Measurements from ENCODE around the gene LEMD2. TPM values are rescaled to one million over a fixed set of nuclear protein-coding genes. Genes with fewer than 3 reads are reported as not detected.

The LEMD2 gene
- total and polyA plus RNA-seq, 2 donors (not counting 3 experiments of a cell fraction or from before 2014, with no cell fraction given): 61.1 to 81.8 TPM

GRCh38 chr6:33727932-33728331 lies 61.0 kb downstream of the LEMD2 start:
- FAIRE-seq (no peak), DNase-seq (ENCODE audit: low read depth, low spot score) (no peak)
- H3K27me3 ChIP-seq (ENCODE audit: control insufficient read depth in 2 of 2, insufficient read depth in 2 of 2, low read length in 2 of 2): peaks cover 7 to 10% of the 10 kb centered on the region in 2 experiments
- TF ChIP-seq EZH2 (IDR thresholded peaks at IDR 0.05; ENCODE audit: borderline replicate concordance, low read depth, low read length, severe bottlenecking) (no peak), MYC (IDR thresholded peaks at IDR 0.05; ENCODE audit: low read depth, low read length) (no peak), MAX (IDR thresholded peaks at IDR 0.05; ENCODE audit: insufficient read depth, insufficient read length) (no peak), POLR2A (IDR thresholded peaks at IDR 0.05; ENCODE audit: low read depth, low read length) (no peak), POLR2AphosphoS5 (IDR thresholded peaks at IDR 0.05; ENCODE audit: insufficient read depth, low read depth, low read length) (no peak), CTCF (IDR thresholded peaks at IDR 0.05; ENCODE audit: extremely low read depth in 1 of 2, insufficient read depth in 1 of 2, low read depth in 1 of 2, low read length in 2 of 2) (no peak), FOS (IDR thresholded peaks at IDR 0.05; ENCODE audit: borderline replicate concordance, insufficient read depth, low read length) (no peak), JUN (IDR thresholded peaks at IDR 0.05; ENCODE audit: borderline replicate concordance, insufficient read depth, insufficient read length, low read depth) (no peak), GATA2 (IDR thresholded peaks at IDR 0.05; ENCODE audit: insufficient read depth, insufficient read length, low read depth, low read length) (no peak)
- H3K4me3 ChIP-seq (replicated peaks in 1 of 3; ENCODE audit: insufficient read depth in 1 of 3, low read depth in 1 of 3, low read length in 3 of 3): no peak overlapping the region
- no peaks in the 10 kb centered on the region for H3K36me3 ChIP-seq (ENCODE audit: control insufficient read depth in 2 of 2, extremely low read depth in 1 of 2, insufficient read depth in 2 of 2, low read length in 2 of 2)
- H3K79me2 ChIP-seq (ENCODE audit: control insufficient read depth, insufficient read depth, low read length): no peaks in the 10 kb centered on the region
- H2AFZ ChIP-seq (ENCODE audit: low read depth, low read length): no peak overlapping the region
- ChIA-PET POLR2A (no interaction called here), CTCF (interaction anchor here (1.0 kb wide), 1 partner anchor 17 kb away, joined by 3 read pairs; the partner anchor contains the start of gene UQCC2)
- BruUV-seq (replicated peaks): no TSS peak
- no peak overlapping the region for H3K9ac ChIP-seq (replicated peaks; ENCODE audit: extremely low read depth, insufficient read depth, low read length)
- dilution Hi-C loops (cut with MboI; ENCODE audit: extremely low pct_ligation_motif_present, low sequenced_read_pairs) (no loop called here), intact Hi-C loops (cut with micrococcal nuclease) (no loop called here)
- no peak overlapping the region for H3K4me2 ChIP-seq (ENCODE audit: insufficient read depth, low read length)
- H3K9me1 ChIP-seq (replicated peaks; ENCODE audit: control insufficient read depth, extremely low read depth, insufficient read depth, low read length): no peaks in the 10 kb centered on the region
- H3K4me1 ChIP-seq (ENCODE audit: control insufficient read depth, extremely low read depth, insufficient read depth, low read length): no peaks in the 10 kb centered on the region
- H4K20me1 ChIP-seq (replicated peaks; ENCODE audit: control insufficient read depth, extremely low read depth, insufficient read depth, low read length): no peaks in the 10 kb centered on the region
- no peak overlapping the region for H3K27ac ChIP-seq (ENCODE audit: insufficient read depth, low read depth, low read length)
- H3K9me3 ChIP-seq (replicated peaks; ENCODE audit: control insufficient read depth, insufficient read depth, low read length): no peaks in the 10 kb centered on the region
